NCI-H524 (cell line): ENCODE results near the gene ELN.
"Not testable (repeated sequence)": the region's sequence is repeated elsewhere in the genome, so short reads cannot be mapped to it uniquely, and the experiment has no call there.

Experiments used
- DNase-seq, 2 experiments: peaks; one replicate each; lab custom pipeline; 2025; lab: John Stamatoyannopoulos, UW

The ELN gene

DNA sequence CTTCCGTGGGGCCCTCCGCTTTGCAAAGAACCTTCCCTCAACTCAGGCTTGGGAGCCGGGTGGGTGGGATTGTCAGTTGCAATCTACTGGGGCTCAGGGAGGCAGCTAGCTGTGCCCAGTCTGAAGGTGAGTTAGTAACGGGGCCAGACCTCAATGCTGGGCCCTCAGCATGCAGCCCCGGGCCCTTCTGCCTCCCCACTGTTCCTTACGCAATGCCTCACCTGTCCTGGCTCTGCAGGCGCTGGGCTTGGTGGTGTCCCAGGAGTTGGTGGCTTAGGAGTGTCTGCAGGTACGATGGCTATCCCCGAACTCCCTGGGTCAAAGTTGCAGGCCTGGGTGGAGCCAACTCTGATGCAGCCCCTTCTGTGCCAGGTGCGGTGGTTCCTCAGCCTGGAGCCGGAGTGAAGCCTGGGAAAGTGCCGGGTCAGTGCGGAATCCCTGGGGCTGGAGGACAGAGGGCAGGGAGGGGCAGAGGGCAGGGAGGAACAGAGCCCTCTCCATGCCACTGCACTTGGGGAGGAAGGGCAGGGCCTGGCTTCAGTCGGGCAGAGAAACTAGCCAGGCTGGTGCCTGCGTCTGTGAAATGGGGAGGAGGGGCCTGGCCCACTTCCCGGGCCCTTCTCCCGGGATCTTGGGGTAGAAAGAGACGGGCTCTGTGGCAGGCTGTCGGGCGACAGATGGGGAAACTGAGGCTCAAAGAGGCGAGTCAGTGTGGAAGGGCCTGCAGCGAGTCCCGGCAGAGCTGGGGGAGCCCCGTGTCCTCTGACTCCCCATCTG lies 15.0 kb downstream of the ELN start:
- DNase-seq, result no peak

DNA sequence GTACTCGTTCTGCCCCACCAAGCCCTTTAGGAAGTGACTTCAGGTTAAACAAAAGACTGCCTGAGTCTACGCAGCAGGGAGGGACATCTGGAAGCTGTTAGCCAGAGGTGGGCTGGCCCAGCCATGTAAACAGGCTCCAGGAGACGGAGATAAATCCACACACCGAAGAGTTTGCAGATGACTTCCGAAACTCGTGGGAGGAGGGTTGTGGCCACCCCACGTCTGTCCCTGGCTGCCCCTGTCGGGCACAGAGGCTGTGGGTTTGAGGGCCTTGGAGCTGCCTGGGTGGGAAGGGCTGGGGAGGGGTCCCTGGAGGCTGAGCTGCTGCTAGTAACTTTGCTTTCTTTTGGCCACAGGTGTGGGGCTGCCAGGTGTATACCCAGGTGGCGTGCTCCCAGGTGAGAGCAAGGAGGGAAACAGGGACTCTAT lies 15.6 kb downstream of the ELN start:
- no peak for DNase-seq

DNA sequence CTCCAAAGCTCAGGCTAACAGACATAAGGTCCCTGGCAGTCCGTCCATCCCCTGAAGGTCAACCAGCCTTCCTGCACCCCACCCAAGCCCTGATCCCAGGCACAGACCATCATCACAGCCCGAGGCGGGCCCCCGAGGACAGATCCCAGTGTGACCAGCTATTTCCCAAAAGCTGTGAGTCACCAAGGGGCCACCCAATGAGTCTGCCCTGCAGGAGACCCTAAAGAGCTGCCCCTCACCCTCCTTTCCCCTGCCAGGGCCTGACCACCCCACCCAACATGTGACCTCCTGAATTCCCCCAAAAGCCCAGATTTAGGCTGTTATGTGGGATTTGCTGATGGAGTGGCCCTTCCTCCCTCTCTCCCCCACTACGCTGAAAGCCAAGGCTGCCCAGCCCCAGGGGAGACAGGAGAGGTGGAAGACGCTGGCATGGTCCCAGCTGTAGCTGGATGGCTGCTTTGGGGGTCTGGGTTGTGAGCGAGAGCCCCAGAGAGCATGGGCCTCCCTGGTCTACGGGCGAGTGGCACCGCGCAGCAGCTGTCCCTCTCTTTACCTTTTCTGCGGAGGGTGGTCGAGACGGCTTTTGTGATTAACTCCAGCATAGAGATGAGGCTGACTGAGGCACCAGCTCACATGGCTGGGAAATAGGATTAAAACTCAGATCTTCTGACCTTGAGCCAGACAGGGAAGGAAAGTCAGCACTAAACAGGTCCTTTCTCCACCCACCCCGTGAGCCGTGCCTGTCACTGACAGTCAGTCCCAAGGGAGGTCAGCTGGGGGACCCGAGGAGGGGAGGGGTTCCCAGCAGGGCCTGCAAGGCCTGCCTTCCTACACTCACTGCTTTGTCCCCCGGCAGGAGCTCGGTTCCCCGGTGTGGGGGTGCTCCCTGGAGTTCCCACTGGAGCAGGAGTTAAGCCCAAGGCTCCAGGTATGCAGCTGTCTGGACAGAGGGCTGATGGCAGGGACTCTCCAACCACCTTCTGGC lies 16.7 kb downstream of the ELN start:
- DNase-seq, result no peak

DNA sequence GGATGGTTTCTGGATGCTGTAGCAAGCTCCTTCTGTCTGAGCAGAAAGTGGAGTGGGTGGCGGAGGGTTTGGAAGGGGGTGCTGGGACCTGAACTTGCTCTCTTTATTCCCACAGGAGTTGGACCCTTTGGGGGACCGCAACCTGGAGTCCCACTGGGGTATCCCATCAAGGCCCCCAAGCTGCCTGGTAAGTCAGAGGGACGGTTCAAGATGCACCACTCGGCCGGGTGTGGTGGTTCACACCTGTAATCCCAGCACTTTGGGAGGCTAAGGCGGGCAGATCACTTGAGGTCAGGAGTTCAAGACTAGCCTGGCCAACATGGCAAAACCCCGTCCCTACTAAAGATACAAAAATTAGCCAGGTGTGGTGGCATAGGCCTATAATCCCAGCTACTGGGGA lies 18.6 kb downstream of the ELN start:
- not testable (repeated sequence) for DNase-seq

DNA sequence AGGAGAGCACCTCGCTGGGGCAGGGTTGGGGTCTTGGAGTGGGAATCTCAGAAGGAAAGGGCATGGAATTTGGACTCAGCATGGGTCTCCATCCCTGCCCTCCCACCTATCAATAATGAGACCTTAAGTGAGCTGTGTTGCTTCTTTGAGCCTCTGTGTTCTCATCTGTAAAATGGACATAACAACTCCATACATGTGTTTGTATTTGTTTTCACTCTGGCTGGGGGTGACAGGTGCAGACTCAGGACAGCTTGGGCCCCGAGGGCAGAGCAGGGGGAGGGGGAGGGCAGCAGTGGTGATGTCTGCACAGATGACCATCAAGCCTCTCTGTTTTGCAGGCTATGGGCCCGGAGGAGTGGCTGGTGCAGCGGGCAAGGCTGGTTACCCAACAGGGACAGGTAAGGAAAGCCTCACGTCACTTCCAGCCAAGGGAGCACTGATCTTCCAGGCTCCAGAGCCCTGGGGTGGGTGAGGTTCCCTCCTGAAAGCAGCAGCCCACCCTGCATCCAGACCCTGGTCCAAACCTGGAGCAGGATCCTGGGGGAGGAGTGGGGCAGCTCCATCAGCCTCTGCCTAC lies 19.9 kb downstream of the ELN start:
- DNase-seq, result no peak

DNA sequence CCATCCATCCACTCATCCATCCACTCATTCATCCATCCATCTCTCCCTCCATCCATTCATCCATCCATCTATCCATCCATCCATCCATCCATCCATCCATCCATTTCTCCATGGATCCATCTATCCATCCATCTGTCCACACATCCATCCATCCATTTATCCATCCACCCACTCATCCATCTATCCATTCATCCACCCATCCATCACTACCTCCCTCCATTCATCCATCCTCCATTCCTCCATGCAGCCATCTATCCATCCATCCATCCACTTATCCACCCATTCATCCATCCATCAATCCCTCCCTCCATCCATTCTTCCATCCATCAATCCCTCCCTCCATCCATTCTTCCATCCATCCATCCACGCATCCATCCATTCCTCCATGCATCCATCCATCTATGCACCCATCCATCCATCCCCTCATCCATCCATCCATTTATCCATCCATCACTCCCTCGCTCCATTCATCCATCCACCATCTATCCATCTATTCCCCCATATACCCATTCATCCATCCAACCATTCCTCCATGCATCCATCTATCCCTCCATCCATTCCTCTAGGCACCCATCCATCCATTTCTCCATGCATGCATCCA lies 21.1 kb downstream of the ELN start:
- no peak for DNase-seq

DNA sequence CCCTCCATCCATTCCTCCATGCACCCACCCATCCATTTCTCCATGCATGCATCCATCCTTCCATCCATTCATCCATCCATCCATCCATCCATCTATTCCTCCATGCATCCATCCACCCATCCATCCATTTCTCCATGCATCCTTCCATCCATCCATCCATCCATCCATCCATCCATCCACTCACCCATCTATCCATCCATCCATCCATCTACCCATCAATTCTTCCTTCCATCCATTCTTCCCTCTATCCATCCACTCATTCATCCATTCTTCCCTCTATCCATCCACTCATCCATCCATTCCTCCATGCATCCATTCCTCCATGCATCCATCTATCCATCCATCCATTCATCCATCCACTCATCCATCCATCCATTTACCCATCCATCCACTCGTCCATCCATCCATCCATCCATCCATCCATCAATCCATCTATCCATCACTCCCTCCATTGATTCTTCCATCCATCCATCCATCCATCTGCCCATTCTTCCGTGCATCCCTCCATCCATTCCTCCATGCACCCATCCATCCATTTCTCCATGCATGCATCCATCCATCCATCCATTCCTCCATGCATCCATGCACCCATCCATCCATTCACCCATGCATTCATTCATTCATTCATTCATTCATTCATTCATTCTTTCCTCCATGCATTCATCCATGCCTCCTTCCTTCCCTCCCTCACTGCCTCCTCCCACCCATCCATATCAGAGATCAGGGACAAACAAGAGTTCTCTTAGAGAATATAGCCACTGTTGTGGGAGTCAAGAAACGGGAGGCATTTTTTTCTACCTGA lies 22.2 kb downstream of the ELN start:
- DNase-seq, result no peak

DNA sequence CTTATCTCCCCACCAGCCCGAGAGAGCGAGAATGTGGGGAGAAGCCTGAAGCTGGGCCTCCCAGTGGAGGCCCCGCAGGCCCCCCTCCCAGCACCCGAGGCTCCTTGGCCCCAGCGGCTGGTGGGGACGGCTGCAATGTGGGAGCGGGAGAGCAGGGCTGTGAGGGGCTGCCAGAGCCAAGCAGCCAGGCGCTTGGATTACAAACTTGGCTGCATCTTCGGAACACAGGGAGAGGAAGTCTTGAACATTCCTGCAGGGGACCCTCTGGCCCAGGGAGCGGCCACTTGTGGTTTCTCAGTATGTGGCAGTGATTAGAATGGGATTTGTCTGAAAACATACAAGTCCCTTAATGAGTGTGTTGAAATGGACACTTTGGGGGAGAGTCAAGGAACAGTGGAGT lies 23.2 kb downstream of the ELN start:
- no peak for DNase-seq

DNA sequence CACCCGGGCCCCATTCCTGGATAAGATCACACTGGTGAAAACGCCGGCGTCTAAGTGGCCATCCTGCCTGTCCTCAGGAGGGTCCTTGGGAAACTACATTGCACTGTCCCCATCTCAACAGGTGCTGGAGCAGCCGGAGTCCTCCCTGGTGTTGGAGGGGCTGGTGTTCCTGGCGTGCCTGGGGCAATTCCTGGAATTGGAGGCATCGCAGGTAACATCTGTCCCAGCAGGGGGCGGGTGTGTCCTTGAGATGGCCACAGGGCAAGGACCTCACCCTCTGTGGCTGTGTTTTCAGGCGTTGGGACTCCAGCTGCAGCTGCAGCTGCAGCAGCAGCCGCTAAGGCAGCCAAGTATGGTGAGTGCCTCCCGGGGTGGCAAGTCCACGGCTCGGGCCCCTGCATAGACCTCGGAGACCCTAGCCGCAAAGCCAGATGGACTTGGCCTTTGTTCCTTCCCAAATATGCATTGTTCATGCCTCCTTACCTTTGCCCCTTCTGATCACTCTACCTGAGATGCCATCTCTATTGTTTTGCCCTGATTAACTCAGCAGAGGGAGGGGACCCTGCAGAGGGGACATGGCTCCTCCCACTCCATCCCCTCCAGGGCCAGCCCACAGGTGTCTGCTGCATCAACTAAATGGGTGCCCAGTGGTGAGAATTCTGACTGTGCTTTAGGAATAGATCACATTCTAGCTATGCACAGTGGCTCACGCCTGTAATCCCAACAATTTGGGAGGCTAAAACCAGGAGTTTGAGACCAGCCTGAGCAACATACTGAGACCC lies 23.8 kb downstream of the ELN start:
- DNase-seq, result peak in 1 of 2 experiments; percentile 37

DNA sequence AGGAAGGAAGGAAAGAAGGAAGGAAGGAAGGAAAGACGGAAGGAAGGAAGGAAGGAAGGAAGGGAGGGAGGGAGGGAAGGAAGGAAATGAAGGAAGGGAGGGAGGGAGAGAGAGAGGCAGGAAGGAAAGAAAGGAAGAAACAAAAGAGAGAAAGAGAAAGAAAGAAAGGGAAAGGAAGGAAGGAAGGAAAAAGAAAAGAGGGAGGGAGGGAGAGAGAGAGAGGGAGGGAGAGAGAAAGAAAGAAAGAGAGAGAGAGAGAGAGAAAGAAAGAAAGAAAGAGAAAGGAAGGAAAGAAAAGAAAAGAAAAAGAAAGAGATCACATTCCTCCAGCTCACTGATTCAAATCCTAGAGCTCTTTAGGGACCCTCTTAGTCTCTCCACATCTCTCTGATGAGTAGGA lies 24.7 kb downstream of the ELN start:
- DNase-seq, result no peak

DNA sequence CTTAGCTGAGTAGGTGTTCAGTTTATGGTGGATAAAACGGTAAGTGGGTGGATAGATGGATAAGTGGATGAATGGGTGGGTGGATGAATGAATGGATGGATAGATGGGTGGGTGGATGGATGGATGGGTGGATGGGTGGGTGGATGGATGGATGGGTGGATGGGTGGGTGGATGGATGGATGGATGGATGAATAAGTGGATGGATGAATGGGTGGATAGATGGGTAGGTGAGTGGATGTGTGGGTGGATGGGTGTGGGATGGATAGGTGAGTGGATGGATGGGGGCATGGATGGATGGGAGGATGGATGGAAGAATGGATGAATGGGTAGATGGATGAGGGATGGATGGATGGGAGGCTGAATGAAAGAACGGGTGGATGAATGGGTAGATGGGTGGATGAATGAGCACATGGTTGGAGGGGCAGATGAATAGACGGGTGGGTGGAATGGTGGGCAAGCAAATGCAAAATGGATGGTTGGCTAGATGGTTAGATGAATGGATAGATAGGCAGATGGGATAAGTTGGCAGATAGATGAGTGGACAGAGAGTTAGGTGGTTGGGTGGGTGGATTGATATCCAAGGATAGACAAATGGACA lies 25.7 kb downstream of the ELN start:
- DNase-seq, result no peak

DNA sequence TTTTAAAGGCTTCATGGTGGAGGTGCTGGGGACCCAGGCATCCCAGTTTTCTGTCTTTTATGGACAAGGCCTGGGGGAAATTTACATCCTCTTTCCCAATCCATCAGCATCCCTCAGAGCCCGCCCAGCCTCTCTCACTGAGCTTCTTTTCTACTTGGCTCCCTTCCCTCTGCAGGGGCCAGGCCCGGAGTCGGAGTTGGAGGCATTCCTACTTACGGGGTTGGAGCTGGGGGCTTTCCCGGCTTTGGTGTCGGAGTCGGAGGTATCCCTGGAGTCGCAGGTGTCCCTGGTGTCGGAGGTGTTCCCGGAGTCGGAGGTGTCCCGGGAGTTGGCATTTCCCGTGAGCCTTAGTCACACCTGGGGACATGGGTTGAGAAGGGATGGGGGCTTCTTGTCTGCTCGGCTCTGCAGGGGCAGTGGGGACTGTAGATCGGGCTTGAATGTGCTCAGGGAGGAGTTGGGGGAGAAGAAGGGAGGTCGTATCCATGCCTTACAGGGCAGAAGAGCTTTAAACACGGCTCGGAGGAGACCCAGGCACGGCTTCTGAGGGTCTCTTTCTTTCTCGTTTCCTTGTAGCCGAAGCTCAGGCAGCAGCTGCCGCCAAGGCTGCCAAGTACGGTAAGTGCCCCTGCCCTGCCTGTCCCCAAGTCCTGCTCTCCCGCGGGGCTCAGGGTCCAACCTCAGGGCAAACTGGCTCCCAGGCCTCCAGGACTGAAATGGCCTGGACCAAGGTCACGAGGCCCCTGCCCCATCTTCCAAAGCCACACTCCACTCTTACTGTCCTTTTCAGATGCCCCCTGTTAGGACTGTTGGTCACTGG lies 28.3 kb downstream of the ELN start:
- no peak for DNase-seq

DNA sequence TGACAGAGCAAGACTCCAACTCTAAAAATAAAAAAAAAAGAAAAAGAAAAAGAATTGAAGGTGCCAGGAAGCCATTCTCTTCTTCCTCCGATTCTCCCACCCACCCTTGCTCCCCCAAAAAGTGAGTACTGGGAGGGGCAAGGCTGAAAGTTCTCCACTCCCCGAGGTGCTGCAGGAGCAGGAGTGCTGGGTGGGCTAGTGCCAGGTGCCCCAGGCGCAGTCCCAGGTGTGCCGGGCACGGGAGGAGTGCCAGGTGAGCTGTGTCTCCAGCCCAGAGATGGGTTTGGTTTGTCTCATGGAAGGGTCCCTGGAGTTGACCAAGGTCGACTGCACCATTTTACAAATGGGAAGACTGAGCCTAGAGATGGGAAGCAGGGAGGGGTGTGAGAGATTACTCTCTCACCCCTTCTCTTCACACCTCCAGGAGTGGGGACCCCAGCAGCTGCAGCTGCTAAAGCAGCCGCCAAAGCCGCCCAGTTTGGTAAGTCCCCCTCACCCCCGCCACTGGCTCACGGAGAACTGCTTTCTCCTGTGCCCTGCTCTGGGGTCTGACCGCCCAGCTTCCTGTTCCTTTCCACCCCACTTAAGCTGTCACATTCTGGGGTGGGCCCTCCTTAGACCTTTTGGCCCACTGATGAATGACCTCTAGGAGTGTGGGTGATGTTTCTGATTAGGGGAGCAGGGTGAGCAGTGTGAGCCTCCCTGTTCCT lies 29.4 kb downstream of the ELN start:
- DNase-seq, result no peak

DNA sequence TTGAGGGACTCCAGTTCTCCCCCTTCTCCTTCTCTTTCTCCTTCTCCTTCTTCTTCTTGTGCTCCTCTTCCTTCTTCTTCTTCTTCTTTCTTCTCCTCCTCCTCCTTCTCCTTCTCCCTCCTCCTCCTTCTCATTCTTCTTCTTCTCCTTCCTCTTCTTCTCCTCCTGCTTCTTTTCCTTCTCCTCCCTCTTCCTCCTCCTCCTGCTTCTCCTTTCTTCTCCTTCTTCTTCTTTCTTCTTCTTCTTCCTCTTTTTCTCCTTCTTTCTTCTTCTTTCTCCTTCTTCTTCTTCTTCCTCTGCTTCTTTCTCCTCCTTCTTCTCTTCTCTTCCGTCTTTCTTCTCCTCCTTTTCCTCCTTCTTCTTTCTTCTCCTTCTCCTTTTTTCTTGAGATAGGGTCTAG lies 30.0 kb downstream of the ELN start:
- no peak for DNase-seq

DNA sequence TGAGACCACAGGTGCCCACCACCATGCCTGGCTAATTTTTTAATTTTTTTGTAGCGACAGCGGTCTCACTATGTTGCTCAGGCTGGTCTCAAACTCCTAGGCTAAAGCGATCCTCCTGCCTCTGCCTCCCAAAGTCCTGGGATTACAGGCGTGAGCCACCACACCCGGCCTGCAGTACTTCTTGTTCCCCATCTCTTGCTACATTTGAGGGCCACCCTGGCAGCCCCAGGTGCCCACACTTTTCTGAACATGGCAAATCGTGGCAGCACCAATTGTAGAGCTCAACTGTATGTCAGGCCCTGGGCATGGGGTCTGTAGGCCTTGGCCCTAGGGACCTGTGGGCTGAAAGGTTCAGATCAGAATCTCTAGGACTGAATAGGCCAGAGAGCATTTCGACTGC lies 30.5 kb downstream of the ELN start:
- no peak for DNase-seq

DNA sequence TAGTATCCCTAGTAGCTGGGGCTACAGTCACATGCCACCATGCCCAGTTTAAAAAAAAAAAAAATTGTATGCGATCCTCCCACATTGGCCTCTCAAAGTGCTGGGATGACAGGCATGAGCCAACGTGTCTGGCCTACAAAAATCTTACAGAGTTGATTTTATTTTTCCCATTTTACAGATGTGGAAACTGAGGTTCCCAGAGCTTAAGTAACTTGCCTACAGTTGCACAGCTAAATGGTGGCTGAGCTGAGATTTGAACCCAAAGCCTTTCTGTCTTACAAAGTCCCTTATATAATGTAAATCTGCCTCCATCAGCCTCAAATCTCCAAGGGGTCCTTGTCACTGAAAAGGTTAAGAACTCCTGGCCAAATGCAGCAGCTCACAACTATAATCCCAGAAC lies 31.1 kb downstream of the ELN start:
- DNase-seq, result no peak

DNA sequence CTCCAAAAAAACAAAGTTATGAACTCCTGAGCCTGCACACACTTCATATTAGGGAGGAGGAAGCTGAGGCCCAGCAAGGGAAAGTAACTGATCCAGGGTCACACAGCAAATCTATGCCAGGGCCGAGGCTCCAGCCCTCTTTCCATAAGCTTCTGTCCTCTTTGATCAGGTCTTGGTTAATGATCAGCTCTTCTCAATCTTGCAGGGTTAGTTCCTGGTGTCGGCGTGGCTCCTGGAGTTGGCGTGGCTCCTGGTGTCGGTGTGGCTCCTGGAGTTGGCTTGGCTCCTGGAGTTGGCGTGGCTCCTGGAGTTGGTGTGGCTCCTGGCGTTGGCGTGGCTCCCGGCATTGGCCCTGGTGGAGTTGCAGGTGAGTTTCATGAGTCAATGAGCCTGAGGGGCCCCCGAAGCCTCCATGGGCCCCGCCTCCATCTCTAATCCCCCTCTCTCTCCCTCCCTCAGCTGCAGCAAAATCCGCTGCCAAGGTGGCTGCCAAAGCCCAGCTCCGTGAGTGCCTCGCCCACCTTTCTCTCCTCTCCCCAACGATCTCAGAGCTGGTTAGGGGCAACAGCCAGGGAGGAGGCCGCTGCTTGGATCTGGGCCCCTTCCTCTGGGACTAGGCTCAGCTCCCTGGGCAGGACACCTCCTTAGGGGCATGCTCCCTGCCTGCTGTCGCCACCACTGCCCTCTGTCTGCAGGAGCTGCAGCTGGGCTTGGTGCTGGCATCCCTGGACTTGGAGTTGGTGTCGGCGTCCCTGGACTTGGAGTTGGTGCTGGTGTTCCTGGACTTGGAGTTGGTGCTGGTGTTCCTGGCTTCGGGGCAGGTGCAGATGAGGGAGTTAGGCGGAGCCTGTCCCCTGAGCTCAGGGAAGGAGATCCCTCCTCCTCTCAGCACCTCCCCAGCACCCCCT lies 32.0 kb downstream of the ELN start:
- DNase-seq, result no peak
